Measurements from ENCODE around the gene CLDN34.

Gene CLDN34, protein sequence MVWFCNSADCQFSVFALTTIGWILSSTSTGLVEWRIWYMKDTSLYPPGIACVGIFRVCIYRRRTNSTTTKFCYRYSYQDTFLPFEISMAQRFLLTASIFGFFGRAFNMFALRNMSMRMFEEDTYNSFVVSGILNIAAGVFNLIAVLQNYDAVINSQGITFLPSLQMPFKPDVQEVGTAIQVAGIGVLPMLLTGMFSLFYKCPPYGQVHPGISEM

DNA sequence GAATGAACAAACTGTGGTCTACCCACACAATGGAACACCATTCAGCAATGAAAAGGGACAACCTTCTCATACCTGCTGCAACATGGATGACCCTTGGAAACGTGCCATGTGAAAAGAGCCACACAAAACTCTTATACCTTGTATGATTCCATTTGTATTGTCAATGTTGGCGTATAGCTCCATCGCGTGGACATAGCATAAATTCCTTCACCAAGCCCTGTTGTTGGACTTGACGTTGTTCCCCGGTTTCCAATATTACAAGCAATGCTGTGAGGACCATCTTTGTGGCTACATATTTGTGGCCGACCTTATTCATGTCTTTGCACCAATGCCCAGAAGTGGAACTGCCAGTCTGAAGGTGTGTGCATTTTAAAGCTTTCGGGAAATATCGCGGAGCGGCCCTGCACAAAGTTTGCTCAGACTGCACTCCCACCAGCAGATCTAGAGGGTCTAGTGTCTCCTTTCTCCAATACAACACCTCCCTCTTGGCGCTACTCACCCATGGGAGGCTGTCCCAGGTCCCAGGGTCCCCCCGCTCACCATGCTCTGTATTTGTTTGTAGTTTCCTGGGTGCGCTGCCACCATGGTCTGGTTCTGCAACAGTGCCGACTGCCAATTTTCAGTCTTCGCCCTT, at the start of gene CLDN34:
Gene CLDN34, plus strand, starts transcription at position 584 of the 634 bp plus-strand sequence. Its CDS starts 0 bp downstream, at position 584.
- H3K36me3 ChIP-seq = no peaks in the 10 kb centered on the region
- no peaks in the 10 kb centered on the region for H3K4me1 ChIP-seq
- H3K9ac ChIP-seq = no peak within 1 kb of the TSS
- no peak for TF ChIP-seq Cebpa-rat (IDR thresholded peaks at IDR 0.05)
- H4K20me1 ChIP-seq = no peaks in the 10 kb centered on the region
- no peak within 1 kb of the TSS for H3K4me3 ChIP-seq
- H3K4me2 ChIP-seq = no peak within 1 kb of the TSS
- peaks cover 0 to 21% (median 12%) of the 10 kb centered on the region in 11 experiments; a peak in 13 of 22 replicates for H3K9me3 ChIP-seq (replicated peaks in 1 of 11)
- no peak within 1 kb of the TSS for H3K27ac ChIP-seq
- H3K27me3 ChIP-seq = no peaks in the 10 kb centered on the region

DNA sequence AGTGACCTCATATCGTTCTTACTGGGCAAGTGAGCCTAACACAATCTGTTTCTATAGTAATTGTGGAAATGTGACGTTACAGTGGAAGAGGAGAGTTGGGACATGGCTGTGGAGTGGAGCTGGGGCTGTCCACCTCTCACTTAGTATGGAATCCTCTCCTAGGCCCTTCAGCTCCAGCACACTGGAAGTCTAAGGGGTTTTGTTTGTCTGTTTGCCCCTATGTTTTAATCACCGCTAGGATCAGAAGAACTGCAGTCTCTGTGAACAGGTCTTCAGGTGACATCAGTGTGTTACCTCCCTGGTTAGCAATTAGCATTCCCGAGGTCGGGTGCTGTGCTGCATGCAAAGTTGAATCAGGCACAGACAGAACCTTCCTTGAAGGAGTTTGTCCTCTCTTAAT, 49.3 kb upstream of the CLDN34 start:
- Histone ChIP-seq H3K9me3 (replicated peaks in 1 of 11) (peaks cover 0 to 30% (median 12%) of the 10 kb centered on the region in 11 experiments; a peak in 17 of 22 replicates), H3K27ac (no peak overlapping the region), H3K4me1 (no peaks in the 10 kb centered on the region), H3K36me3 (no peaks in the 10 kb centered on the region), H3K27me3 (no peaks in the 10 kb centered on the region), H3K4me3 (no peak overlapping the region), H3K9ac (no peak overlapping the region), H4K20me1 (no peaks in the 10 kb centered on the region; a peak in 1 of 22 replicates), H3K4me2 (no peak overlapping the region)
- no peak for TF ChIP-seq Cebpa-rat (IDR thresholded peaks at IDR 0.05)

DNA sequence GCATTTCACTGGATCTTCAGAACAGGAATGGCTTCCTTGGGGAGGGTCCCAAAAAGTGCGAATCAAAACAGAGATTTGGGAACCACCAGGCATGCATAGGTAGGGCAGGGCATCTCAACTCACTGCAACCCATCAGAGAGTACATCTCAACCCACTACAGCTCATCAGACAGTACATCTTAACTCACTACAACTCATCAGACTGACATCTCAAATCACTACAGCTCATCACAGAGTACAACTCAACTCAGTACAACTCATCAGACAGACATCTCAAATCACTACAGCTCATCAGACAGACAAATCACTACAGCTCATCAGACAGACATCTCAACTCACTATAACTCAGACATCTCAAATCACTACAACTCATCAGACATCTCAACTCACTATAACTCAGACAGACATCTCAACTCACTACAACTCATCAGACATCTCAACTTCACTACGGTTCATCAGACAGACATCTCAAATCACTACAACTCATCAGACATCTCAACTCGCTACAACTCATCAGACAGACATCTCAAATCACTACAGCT, 47.5 kb upstream of the CLDN34 start:
- Histone ChIP-seq H4K20me1 (no peaks in the 10 kb centered on the region), H3K4me3 (no peak overlapping the region), H3K4me1 (no peaks in the 10 kb centered on the region), H3K9ac (no peak overlapping the region), H3K27ac (no peak overlapping the region), H3K27me3 (no peaks in the 10 kb centered on the region), H3K9me3 (replicated peaks in 1 of 11) (peaks cover 0 to 30% (median 12%) of the 10 kb centered on the region in 11 experiments; a peak in 17 of 22 replicates), H3K36me3 (no peaks in the 10 kb centered on the region), H3K4me2 (no peak overlapping the region)
- no peak for TF ChIP-seq Cebpa-rat (IDR thresholded peaks at IDR 0.05)

DNA sequence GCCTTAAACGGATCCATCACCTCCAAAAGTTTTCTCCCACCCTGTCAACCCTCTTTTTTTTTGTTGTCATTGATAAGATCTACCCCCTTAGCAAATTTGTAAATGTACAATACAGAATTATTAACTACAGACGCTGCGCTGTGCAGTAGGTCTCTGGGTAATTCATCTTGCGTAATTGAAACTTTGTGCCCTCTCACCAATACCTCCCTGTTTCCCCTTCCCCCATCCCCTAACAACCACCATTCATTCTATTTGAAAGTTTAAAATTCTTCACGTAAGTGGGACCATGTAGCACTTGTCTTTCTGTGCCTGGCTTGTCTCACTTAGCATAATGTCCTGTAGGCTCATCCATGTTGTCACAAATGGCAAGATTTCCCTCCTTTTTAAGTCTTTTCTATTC, 45.8 kb upstream of the CLDN34 start:
- no peaks in the 10 kb centered on the region for H3K27me3 ChIP-seq
- H4K20me1 ChIP-seq = no peaks in the 10 kb centered on the region
- no peaks in the 10 kb centered on the region for H3K4me1 ChIP-seq
- no peak for TF ChIP-seq Cebpa-rat (IDR thresholded peaks at IDR 0.05)
- no peak overlapping the region for H3K27ac ChIP-seq
- H3K9ac ChIP-seq = no peak overlapping the region
- no peak overlapping the region for H3K4me3 ChIP-seq
- H3K36me3 ChIP-seq = no peaks in the 10 kb centered on the region
- H3K4me2 ChIP-seq = no peak overlapping the region
- peaks cover 0 to 30% (median 12%) of the 10 kb centered on the region in 11 experiments; a peak in 17 of 22 replicates for H3K9me3 ChIP-seq (replicated peaks in 1 of 11)

DNA sequence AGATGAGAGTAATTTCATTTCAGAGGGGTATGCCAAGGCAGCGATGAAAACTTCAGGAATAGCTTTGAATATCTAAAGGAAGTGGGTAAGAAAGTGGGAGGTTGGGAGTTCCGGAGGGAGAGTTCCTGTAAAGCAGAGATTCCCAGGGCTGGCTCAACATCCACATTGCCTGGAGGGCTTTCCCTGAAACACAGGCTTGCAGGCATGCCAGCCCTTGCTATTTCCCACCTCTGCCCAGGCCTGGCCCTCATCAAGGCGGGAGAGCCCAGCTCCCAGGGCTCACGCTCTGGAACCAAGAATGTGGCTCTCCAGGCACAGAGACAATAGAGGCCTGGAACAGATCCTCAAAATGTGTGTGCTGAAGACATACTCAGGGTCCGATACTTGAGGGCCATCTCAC, 43.8 kb upstream of the CLDN34 start:
- Histone ChIP-seq H3K9me3 (replicated peaks in 1 of 11) (peaks cover 0 to 30% (median 12%) of the 10 kb centered on the region in 11 experiments; a peak in 17 of 22 replicates), H3K9ac (no peak overlapping the region), H3K4me3 (no peak overlapping the region), H3K36me3 (no peaks in the 10 kb centered on the region), H3K4me1 (no peaks in the 10 kb centered on the region), H3K4me2 (no peak overlapping the region), H4K20me1 (no peaks in the 10 kb centered on the region), H3K27ac (no peak overlapping the region), H3K27me3 (no peaks in the 10 kb centered on the region)
- no peak for TF ChIP-seq Cebpa-rat (IDR thresholded peaks at IDR 0.05)

DNA sequence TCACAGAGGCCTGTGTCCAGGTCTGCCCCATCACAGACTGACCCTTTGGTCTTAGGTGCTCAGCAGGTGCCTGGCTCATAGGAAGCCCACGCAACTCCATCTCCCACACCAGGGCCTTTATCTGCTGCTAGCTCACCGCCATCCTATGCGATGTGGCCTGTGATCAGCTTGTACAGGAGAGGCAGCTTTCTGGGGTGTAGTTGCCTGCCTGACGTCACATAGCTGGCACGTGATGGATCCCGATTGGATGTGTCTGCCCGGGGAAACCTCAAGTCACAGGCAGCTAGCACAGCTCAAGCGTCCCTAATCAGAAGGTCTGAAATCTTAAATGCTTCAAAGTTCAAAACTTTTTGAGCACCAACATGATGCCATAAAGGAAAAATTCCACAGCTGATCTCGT, 41.2 kb upstream of the CLDN34 start:
- H3K9ac ChIP-seq = no peak overlapping the region
- H3K9me3 ChIP-seq (replicated peaks in 1 of 11) = peaks cover 0 to 23% (median 3%) of the 10 kb centered on the region in 11 experiments; a peak in 17 of 22 replicates
- H4K20me1 ChIP-seq = no peaks in the 10 kb centered on the region
- no peaks in the 10 kb centered on the region for H3K4me1 ChIP-seq
- no peak for TF ChIP-seq Cebpa-rat (IDR thresholded peaks at IDR 0.05)
- no peak overlapping the region for H3K27ac ChIP-seq
- no peak overlapping the region for H3K4me3 ChIP-seq
- H3K36me3 ChIP-seq = no peaks in the 10 kb centered on the region
- no peak overlapping the region for H3K4me2 ChIP-seq
- no peaks in the 10 kb centered on the region for H3K27me3 ChIP-seq

DNA sequence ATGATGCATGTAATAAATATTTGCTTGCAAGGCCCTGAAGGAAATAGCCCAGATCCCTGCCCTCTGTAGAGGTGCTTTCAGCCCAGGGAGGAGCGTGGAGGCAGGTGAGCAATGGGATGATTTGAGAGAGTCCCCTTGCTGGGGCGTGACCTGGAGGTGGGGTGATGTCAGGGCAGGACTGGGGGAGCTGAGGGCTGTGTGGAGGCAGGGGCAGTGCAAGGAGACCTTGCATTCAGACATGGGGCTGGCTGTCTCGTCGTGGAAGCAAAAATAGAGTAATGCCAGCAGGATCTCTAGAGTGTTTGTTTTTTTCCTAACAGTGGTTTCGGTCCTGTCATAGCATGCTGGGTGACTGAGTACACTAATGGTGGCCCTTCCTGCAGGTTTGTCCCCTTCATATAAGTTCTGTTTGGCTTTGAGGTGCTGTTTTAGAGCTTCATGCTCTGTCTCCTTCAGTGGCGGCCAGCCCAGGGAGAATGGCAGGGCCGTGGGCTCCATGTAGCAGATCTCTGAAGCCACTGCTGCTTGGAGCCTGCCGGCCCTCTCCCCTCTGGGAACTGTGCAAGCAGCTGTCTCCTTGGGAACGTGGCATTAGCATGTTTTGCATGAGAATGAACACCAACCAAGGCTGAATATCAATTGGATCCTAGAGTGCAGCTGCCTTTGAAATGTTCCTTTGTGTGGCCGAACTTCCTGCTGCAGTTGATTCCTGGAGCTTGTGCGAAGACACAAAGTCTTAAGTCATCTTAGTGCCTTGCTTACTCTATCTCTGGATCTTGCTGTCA, 39.3 kb upstream of the CLDN34 start:
- Histone ChIP-seq H3K27me3 (no peaks in the 10 kb centered on the region), H3K4me1 (no peaks in the 10 kb centered on the region), H3K36me3 (no peaks in the 10 kb centered on the region), H4K20me1 (no peaks in the 10 kb centered on the region), H3K9me3 (replicated peaks in 1 of 11) (peaks cover 0 to 7% (median 0%) of the 10 kb centered on the region in 11 experiments; a peak in 1 of 22 replicates), H3K4me2 (no peak overlapping the region), H3K4me3 (no peak overlapping the region), H3K27ac (no peak overlapping the region), H3K9ac (no peak overlapping the region)
- TF ChIP-seq Cebpa-rat (IDR thresholded peaks at IDR 0.05) = no peak

DNA sequence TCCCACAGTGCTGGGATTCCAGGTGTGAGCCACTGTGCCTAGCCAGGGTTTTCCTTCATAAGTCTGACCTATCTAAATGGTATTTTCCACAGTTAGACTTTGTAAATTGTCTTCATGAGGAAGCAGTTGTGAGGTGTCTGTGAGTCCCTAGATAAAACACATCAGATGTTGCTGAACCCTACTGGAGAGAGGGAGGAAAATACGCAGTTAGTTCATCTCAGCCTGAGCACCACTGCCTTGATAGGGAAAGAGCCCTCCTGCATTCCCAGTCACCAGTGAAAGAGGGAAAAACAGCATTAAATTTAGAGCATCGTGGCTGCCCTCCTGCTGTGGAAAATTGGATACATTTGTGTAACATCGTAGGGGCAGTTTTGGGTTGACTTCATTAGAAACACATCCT, 31.7 kb upstream of the CLDN34 start:
- H3K9me3 ChIP-seq (replicated peaks in 1 of 11) = no peaks in the 10 kb centered on the region
- TF ChIP-seq Cebpa-rat (IDR thresholded peaks at IDR 0.05) = no peak
- no peak overlapping the region for H3K27ac ChIP-seq
- H3K4me3 ChIP-seq = no peak overlapping the region
- no peaks in the 10 kb centered on the region for H4K20me1 ChIP-seq
- H3K4me1 ChIP-seq = peaks cover 0 to 5% (median 3%) of the 10 kb centered on the region in 10 experiments; a peak in 12 of 20 replicates
- H3K27me3 ChIP-seq = no peaks in the 10 kb centered on the region; a peak in 2 of 22 replicates
- no peak overlapping the region for H3K4me2 ChIP-seq
- no peaks in the 10 kb centered on the region for H3K36me3 ChIP-seq
- H3K9ac ChIP-seq = no peak overlapping the region

DNA sequence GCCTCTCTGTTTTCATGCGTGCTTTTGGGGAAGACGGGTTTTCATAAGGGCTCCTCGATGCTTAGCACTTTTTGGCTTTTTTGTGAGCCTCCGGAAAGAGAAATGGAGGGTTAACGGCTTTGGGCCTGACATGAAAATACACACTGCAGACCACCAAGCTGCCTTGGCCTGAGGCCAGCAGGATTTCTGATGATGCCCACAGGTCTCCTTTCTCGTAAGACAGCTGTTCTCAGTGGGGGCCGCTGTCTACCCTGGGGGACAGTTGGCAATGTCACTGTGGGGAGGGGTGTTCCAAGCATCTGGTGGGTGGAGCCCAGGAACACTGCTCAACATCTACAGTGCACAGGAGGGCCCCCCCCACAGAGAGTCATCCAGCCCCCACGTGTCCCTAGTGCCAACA, 29.4 kb upstream of the CLDN34 start:
- H3K4me1 ChIP-seq = peaks cover 16 to 28% (median 25%) of the 10 kb centered on the region in 10 experiments
- H3K4me2 ChIP-seq = no peak overlapping the region
- H3K27ac ChIP-seq = no peak overlapping the region
- no peaks in the 10 kb centered on the region; a peak in 1 of 22 replicates for H4K20me1 ChIP-seq
- H3K9me3 ChIP-seq (replicated peaks in 1 of 11) = no peaks in the 10 kb centered on the region
- peaks cover 0 to 3% (median 0%) of the 10 kb centered on the region in 11 experiments; a peak in 2 of 22 replicates for H3K27me3 ChIP-seq
- no peak overlapping the region for H3K9ac ChIP-seq
- no peak for TF ChIP-seq Cebpa-rat (IDR thresholded peaks at IDR 0.05)
- H3K4me3 ChIP-seq = no peak overlapping the region
- H3K36me3 ChIP-seq = no peaks in the 10 kb centered on the region

Data from BLaER1 treated with 17β-estradiol and CSF1 and Interleukin-3, amounts not matched to agents 10 nM and 100 nM (cell line).